K562 (cell line): ENCODE results near the gene EFHB. TPM values are rescaled to one million over a fixed set of nuclear protein-coding genes. Genes with fewer than 3 reads are reported as not detected.

Experiments
- FOXK1 ChIP-seq: sonication (generic); formaldehyde crosslinking; IDR thresholded peaks from 2 replicates; pipeline ENCODE4 v1.8.0; 2022; ENCODE audit warnings: missing genetic modification reagents, mild to moderate bottlenecking, borderline replicate concordance
- HDAC6 ChIP-seq: IDR thresholded peaks from 2 replicates; pipeline ENCODE4 v1.6.1; 2012; ENCODE audit warnings: low read depth, mild to moderate bottlenecking, control low read depth, inconsistent platforms, low read length, moderate library complexity
- MBD2 ChIP-seq: sonication (generic); IDR thresholded peaks from 2 replicates; pipeline ENCODE4 v1.6.1; 2016; ENCODE audit warnings: low read depth, borderline replicate concordance
- NCOA6 ChIP-seq: fragments of 450-650 bp; IDR thresholded peaks from 2 replicates; pipeline ENCODE4 v1.6.1; 2017; ENCODE audit warnings: mild to moderate bottlenecking
- NFATC3 ChIP-seq: fragments of 450-650 bp; IDR thresholded peaks from 2 replicates; pipeline ENCODE4 v1.6.1; 2017; ENCODE audit warnings: mild to moderate bottlenecking
- POLR2B ChIP-seq: fragments of 450-650 bp; IDR thresholded peaks from 2 replicates; pipeline ENCODE4 v1.6.1; 2018; ENCODE audit warnings: low read depth; ENCODE audit not compliant: partially characterized antibody
- RHOXF2B ChIP-seq: fragments of 250-450 bp; sonication (Bioruptor Pico); conservative IDR thresholded peaks from 2 replicates; pipeline ENCODE4 v1.5.1; 2021
- SNRNP70 ChIP-seq: fragments of 200-400 bp; formaldehyde crosslinking; optimal IDR thresholded peaks from 2 replicates; pipeline ENCODE3; 2017; ENCODE audit warnings: low read depth, low read length
- ZNF140 ChIP-seq: fragments of 250-450 bp; sonication (Bioruptor Pico); IDR thresholded peaks from 2 replicates; pipeline ENCODE4 v1.8.0; 2021; ENCODE audit warnings: moderate library complexity, mild to moderate bottlenecking, inconsistent platforms
- ZNF668 ChIP-seq: fragments of 250-450 bp; sonication (Bioruptor Pico); IDR thresholded peaks from 2 replicates; pipeline ENCODE4 v1.8.0; 2022; ENCODE audit warnings: mild to moderate bottlenecking, inconsistent platforms
- ZNF77 ChIP-seq: fragments of 250-450 bp; sonication (Bioruptor Pico); IDR thresholded peaks from 2 replicates; pipeline ENCODE4 v1.5.0; 2020
- ZZZ3 ChIP-seq: fragments of 450-650 bp; IDR thresholded peaks from 2 replicates; pipeline ENCODE4 v1.6.1; 2016; ENCODE audit warnings: antibody characterized with exemption, mild to moderate bottlenecking, moderate library complexity
- polyA plus RNA-seq, 8 experiments: library from polyadenylated mRNA; depleted of rRNA in 4 of 8; stranded (reverse) in 5 of 8; unstranded in 3 of 8; fragments of >200 nt; fragmentation: Nextera tagmentation in 2 of 8; fragmentation: Illumina TruSeq in 1 of 8; extraction: Ambion mirVana in 2 of 8; extraction: Trizol in 1 of 8; gene quantifications; 2 replicates each; pipeline versions ENCODE4 v1.2.1 to v1.2.3, GENCODE V29; 2011 to 2014; ENCODE audit warnings: inconsistent platforms in 1 of 8, missing spikeins in 1 of 8
- total RNA-seq, 7 experiments: library from RNA; depleted of rRNA in 6 of 7; stranded (reverse); fragments of >200 nt in 6 of 7; fragmentation: Illumina TruSeq in 2 of 7; extraction: Trizol in 2 of 7; gene quantifications; 2 replicates each; pipeline versions ENCODE4 v1.2.1 to v1.2.3, GENCODE V29; 2011 to 2021; ENCODE audit warnings: low replicate concordance in 1 of 7
- TF ChIP-seq, protein P1 (sequence below), 2 experiments: IDR thresholded peaks; 2 replicates each; pipeline ENCODE4 v1.6.1; 2011; ENCODE audit warnings: borderline replicate concordance in 1 of 2, control low read depth in 1 of 2, low read depth in 1 of 2, low read length in 1 of 2, mild to moderate bottlenecking in 1 of 2, mixed read lengths in 1 of 2, moderate library complexity in 1 of 2; ENCODE audit not compliant: insufficient read depth in 1 of 2, insufficient read length in 1 of 2, poor library complexity in 1 of 2, severe bottlenecking in 1 of 2; ENCODE audit errors: extremely low read depth in 1 of 2
- TF ChIP-seq, protein P2 (sequence below): fragments of 250-450 bp; sonication (Bioruptor Pico); IDR thresholded peaks from 2 replicates; pipeline ENCODE4 v1.8.0; 2021; ENCODE audit warnings: moderate library complexity, mild to moderate bottlenecking, inconsistent platforms
- TF ChIP-seq, protein P3 (sequence below): fragments of 450-650 bp; formaldehyde crosslinking; IDR thresholded peaks from 2 replicates; pipeline ENCODE4 v1.4.0; 2020; ENCODE audit warnings: mild to moderate bottlenecking, moderate library complexity
- TF ChIP-seq, protein P4 (sequence below), 2 experiments: fragments of 450-650 bp in 1 of 2; sonication (generic) in 1 of 2; formaldehyde crosslinking in 1 of 2; IDR thresholded peaks; 2 replicates each; pipeline versions ENCODE4 v1.7.1 to v1.9.0; 2016 to 2022; ENCODE audit warnings: inconsistent platforms in 1 of 2, mild to moderate bottlenecking in 1 of 2, missing genetic modification reagents in 1 of 2

EFHB gene
- total and polyA plus RNA-seq, 9 of the 15 experiments (the other 6 are each of a cell fraction or from before 2014, with no cell fraction given): 1.5 to 4.0 (median 1.8) TPM

DNA sequence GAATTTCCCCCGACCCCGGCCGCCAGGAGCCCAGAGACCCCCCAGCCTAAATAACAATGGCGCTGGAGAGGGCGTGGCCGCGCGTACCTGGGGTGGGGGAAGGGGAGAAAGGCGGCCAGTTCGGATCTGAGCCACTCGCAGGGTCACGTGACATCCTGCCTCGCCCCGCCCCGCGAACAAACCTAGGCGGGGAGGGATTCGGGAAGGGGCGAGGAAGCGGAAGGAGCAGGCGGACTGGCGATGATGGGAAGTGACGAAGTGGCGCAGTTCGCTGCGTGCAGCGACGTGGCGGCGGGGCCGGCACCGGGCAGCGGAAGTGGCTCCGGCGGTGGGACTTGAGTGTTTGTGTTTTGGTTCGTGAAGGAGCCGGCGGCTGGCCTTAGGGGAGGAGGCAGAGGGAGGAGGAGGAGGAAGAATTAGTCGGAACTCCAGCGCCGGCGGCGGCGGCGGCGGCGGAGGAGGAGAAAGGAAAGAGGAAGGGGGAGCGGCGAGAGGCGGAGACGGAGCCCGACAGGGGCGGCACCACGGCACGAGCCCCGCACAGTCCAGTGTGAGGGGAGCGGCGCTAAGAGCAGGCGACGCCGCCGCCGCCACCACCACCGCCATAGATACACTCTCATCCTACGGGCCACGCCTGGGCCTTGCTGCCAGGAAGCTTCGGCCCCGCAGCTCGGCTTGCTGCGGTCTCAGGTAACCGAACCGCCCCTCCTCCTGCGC, 13.0 kb upstream of the EFHB start, which contains the start of gene RAB5A (continued):
- no peak; the same call in 1 of the 2 replicates for TF ChIP-seq NFATC3
- TF ChIP-seq, protein P1, sequence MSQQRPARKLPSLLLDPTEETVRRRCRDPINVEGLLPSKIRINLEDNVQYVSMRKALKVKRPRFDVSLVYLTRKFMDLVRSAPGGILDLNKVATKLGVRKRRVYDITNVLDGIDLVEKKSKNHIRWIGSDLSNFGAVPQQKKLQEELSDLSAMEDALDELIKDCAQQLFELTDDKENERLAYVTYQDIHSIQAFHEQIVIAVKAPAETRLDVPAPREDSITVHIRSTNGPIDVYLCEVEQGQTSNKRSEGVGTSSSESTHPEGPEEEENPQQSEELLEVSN (IDR thresholded peaks at IDR 0.05; ENCODE audit: borderline replicate concordance in 1 of 2, extremely low read depth in 1 of 2, insufficient read depth in 1 of 2, insufficient read length in 1 of 2, low read depth in 1 of 2, low read length in 1 of 2, poor library complexity in 1 of 2, severe bottlenecking in 1 of 2): peak in 1 of 2 experiments; percentile 70
- no peak for TF ChIP-seq ZNF140 (CRISPR knock-in tag)
- no peak for TF ChIP-seq ZNF668 (CRISPR knock-in tag)
- TF ChIP-seq SNRNP70: no peak
- TF ChIP-seq, protein P2, sequence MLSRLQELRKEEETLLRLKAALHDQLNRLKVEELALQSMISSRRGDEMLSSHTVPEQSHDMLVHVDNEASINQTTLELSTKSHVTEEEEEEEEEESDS (CRISPR knock-in tag): no peak
- TF ChIP-seq, protein P3, sequence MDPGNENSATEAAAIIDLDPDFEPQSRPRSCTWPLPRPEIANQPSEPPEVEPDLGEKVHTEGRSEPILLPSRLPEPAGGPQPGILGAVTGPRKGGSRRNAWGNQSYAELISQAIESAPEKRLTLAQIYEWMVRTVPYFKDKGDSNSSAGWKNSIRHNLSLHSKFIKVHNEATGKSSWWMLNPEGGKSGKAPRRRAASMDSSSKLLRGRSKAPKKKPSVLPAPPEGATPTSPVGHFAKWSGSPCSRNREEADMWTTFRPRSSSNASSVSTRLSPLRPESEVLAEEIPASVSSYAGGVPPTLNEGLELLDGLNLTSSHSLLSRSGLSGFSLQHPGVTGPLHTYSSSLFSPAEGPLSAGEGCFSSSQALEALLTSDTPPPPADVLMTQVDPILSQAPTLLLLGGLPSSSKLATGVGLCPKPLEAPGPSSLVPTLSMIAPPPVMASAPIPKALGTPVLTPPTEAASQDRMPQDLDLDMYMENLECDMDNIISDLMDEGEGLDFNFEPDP (CRISPR knock-in tag): no peak
- TF ChIP-seq, protein P4, sequence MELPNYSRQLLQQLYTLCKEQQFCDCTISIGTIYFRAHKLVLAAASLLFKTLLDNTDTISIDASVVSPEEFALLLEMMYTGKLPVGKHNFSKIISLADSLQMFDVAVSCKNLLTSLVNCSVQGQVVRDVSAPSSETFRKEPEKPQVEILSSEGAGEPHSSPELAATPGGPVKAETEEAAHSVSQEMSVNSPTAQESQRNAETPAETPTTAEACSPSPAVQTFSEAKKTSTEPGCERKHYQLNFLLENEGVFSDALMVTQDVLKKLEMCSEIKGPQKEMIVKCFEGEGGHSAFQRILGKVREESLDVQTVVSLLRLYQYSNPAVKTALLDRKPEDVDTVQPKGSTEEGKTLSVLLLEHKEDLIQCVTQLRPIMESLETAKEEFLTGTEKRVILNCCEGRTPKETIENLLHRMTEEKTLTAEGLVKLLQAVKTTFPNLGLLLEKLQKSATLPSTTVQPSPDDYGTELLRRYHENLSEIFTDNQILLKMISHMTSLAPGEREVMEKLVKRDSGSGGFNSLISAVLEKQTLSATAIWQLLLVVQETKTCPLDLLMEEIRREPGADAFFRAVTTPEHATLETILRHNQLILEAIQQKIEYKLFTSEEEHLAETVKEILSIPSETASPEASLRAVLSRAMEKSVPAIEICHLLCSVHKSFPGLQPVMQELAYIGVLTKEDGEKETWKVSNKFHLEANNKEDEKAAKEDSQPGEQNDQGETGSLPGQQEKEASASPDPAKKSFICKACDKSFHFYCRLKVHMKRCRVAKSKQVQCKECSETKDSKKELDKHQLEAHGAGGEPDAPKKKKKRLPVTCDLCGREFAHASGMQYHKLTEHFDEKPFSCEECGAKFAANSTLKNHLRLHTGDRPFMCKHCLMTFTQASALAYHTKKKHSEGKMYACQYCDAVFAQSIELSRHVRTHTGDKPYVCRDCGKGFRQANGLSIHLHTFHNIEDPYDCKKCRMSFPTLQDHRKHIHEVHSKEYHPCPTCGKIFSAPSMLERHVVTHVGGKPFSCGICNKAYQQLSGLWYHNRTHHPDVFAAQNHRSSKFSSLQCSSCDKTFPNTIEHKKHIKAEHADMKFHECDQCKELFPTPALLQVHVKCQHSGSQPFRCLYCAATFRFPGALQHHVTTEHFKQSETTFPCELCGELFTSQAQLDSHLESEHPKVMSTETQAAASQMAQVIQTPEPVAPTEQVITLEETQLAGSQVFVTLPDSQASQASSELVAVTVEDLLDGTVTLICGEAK (IDR thresholded peaks at IDR 0.05): peak; percentile 98
- TF ChIP-seq, protein P4 (CRISPR knock-in tag; IDR thresholded peaks at IDR 0.05): no peak
- TF ChIP-seq ZZZ3: no peak
- TF ChIP-seq POLR2B: peak; percentile 95
- TF ChIP-seq NCOA6: peak; percentile 77; the same call in 1 of the 2 replicates
- peak; percentile 51; the same call in 1 of the 2 replicates for TF ChIP-seq MBD2
- no peak for TF ChIP-seq FOXK1 (CRISPR knock-in tag)
- no peak for TF ChIP-seq RHOXF2B
- no peak for TF ChIP-seq HDAC6
- no peak for TF ChIP-seq ZNF77 (CRISPR knock-in tag)
